D341Med (cell line): Measurements from ENCODE around the gene STUB1.
"Not testable (repeated sequence)": the region's sequence is repeated elsewhere in the genome, so short reads cannot be mapped to it uniquely, and the experiment has no call there.

Source experiments
- DNase-seq: peaks from one replicate; pipeline ENCODE4 v3.0.0; 2012; ENCODE audit warnings: low spot score

Gene STUB1

GRCh38 chr16:678858-679813 is 1.1 kb upstream of the STUB1 start:
- peak; percentile 75 for DNase-seq

DNA sequence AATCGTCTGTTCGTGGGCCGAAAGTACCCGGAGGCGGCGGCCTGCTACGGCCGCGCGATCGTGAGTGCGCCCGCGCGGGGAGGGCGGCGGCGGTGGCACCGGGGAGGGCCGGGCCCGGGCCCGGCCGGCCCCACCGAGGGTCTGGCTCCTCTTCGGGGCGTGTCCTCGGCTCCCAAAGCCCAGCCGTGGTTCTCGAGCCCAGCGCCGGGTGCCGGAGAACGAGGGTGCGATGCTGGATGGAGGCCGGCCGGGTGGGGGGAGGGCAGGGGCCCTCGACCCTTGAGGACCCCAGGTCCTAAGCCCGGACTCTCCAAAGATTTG is 375 bp downstream of the STUB1 start:
- no peak for DNase-seq

- DNase-seq, result no peak
Measured at GRCh38 chr16:680967-681745, 946 bp downstream of the STUB1 start.

- no peak for DNase-seq
Measured at GRCh38 chr16:681746-682427, 1.7 kb downstream of the STUB1 start.

- DNase-seq, result no peak
Measured at GRCh38 chr16:682493-683395, 2.5 kb downstream of the STUB1 start.

DNA sequence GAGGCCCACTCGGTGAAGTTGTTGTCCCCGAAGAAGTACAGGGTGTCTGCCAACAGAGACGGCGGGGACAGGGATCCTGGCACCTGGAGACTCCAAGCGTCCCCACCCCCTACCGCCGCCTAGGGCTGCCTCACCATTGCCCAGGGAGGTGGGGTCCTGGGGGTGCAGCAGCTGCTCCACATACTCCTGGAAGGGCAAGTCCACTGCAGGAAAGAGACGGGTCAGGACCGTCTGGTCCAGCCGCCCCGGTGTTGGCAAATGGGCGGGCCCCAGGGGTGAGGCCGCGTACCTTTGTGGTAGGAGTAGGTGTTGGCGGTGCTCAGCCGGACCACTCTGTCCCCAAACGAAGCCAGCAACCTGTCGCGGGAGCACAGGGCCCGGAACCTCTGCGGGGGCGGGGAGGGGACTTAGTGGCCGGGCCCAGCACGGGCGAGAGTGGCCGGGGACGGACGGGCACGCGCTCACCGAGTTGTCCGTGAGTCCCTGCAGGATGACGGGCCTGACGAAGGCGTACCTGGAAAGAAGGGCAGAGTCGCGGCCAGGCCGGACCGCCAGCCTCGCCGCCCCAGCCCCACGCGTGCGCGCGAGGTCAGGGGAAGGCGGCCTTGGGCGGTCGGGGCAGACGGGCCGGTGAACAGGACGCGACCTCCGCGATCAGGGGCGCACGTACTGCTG is 3.3 kb downstream of the STUB1 start:
- DNase-seq, result no peak

DNA sequence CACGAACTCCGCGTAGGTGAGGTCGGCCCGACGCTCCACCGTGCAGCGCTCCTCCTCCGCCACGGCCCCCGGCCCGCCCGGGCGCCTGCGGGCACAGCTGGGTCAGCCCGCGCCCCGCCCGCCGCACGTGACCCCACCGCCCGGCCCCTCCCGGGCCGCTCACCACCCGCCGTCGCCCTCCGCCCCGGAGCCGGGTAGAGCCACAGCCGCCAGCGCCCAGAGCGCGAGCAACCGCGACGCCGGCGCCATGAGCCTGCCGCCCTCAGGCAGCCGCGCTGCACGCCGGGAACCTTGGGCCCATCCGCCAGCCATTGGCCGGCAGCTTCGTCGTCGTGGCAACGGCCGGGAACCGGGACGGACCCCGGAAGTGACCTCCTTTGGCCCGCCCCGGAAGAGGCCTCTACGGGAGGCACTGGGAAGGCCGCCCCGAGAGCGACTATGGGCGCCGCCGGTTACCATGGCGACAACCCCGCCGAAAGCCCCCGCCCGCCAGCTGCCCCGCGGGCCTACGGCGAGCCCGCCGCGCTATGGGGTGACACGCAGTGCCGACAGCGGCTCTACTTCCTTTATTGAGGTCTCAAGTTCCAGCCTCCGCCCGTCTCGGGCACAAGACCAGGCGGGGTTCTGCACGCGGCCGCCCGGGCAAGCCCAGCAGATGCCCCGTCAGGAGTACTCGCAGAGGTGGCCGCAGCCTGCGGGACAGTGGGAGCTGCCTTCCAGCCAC is 4.0 kb downstream of the STUB1 start, which contains the start of gene JMJD8:
TSS of gene JMJD8 (minus strand) at position 264 of the 724 bp plus-strand sequence. CDS start at position 249, 15 bp downstream.
- DNase-seq, result peak; percentile 94

DNA sequence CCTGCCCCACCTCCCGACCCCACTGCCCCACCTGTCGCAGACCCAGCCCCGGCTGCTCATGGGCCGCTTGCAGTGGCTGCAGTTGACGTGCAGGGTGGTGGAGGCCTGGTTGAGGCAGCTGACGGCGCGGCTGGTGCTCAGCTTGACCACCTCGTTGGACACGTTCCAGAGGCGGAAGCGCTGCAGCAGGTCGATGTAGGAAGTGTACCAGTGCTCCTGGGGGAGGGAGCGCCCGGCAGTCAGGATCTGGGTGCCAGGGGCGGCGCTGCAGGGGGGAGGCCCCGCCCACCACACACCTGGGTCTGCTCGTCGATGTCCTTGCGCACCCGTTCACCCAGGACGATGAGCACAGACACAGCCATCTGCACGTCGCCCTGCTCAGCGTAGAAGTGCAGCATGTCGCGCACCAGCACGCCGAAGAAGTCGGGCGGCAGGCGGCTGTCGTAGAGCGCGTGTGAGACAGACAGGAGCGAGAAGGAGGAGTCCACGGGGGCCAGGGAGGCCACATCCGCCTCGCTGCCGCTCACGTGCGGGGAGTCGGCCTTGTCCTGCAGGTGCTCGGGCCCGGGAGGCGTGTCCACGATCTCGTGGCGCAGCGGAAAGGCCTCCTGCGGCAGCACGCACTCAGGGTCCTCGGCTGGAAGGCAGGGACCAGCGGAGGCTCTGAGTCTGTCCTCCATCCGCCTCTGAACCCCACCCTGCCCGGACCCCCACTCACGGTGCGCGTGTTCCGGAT is 4.9 kb downstream of the STUB1 start:
- no peak for DNase-seq

DNA sequence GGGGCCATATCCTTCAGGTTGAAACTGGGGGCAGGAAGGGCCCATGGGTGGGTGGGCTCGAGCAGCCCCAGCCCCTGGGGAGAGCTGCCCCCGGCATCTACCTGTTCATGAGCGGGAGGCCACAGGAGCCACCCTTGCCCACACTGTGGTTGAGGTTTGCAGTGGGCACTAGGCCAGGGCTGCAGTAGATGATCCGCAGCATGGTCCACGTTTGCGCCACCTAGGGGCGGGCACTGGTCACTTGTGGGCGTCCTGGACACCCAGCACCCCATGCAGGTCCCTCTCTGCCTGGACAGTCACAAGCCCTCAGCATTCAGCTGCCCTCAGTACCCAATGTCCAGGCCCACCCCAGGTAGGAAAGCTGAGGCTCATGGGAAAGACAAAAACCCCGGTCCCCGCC is 5.8 kb downstream of the STUB1 start:
- DNase-seq, result no peak

DNA sequence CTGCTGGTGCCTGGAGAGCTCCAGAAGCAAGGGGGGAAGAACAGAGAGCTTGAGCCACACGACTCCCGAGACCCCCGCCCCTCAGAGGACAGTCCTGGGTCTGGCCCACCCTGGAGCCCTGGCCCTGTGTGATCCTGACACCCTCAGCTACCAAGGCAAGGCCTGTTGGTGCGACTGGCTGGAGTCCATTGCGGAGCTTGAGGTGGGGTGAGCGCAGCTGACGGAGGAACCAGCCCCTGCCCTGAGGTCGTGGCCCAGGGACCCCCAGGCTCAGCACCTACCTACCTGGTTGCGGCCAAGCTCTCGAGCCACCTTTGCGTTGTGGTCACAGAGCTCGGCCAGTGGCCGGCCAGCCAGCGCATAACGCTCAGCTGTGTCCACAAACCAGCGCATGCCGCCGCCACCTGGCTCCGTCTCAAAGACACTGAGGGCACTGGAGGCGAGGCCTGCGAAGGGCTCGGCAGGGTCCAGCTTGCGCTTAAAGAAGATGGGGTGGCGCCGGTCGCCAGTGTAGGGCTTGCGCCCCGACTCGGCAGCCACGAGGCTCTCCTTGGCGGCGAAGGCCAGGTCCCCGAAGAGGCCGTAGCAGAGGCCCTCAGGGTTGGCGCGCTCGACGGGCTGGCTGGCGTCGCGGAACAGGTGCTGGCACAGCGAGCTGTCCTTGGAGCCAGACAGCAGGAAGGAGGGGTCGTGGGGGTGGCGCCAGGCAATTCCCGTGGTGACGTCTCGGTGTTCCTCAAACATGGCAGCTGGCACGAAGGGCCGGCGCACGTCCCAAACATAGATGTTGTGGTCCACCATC is 6.5 kb downstream of the STUB1 start:
- no peak for DNase-seq

- DNase-seq, result no peak
Measured at GRCh38 chr16:687499-687898, 7.3 kb downstream of the STUB1 start.

- no peak for DNase-seq
Measured at GRCh38 chr16:689175-689897, 9.1 kb downstream of the STUB1 start.

DNA sequence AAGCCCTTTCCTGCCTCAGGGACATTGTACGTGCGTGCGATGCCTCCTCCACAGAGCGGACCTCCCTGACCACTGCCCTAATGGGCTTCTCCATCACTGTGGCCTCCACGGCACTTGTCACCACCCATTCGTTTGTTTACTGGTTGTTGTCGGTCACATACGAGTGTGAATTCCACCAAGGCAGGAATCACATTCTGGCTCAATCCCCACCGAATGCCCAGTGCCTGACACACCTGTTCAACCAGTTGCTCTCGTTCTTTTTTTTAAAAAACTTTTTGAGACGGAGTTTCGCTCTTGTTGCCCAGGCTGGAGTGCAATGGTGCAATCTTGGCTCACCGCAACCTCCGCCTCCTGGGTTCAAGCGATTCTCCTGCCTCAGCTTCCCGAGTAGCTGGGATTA is 11.0 kb downstream of the STUB1 start:
- DNase-seq, result not testable (repeated sequence)

GRCh38 chr16:692356-693108 is 12.3 kb downstream of the STUB1 start:
- no peak for DNase-seq

DNA sequence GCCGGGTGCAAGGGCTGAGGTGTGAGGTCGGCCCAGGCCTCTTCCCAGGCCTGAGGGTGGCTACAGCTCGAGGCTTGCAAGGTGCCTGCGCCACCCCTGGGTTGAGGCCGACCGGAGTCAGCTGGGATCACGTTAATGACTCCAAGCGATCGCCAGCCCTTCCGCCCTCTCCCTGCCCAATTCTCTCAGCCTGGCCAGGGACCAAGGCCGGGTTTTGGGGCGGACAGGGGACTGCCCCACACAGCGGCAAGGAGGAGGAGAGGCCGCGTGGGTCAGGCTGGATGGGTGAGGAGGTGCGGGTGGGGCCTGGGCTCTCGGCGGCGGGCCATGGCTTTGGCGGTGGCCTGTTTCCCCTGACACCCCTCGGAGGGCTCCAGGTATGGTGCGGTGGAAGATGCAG is 13.2 kb downstream of the STUB1 start:
- no peak for DNase-seq

GRCh38 chr16:693766-694165 is 13.6 kb downstream of the STUB1 start:
- no peak for DNase-seq

DNA sequence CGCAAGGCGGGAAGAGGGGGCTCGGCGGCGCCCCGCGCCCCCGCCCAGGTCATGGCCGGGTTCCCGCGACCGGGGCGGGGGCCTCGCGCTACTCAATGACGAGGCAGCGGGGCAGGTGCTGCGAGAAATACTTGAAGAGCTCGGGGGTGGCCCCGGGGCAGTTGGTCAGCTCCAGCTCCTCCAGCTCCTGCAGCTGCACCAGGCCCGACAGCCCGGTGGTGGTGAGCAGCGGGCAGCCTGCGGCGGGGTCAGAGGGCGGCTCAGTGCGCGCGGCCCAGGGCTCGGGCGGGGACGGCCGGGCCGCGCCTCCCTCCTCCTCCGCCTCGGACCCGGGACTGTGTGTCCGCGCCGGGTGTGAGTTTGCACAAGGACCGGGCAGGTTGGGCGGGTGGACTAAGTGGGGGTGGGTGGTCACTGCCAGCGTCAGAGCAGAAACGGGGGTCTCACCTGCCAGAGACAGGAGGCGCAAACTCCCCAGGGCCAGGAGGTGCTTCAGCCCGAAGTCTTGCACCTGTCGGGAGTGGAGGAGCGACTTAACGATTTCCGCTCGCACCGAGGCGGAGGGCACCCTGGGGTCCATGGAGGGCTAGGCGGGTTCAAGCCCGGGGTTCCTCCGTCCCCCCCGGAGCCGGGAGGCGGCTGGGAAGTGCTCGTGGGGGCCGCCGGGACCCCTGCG is 14.1 kb downstream of the STUB1 start:
- DNase-seq, result no peak
